ENCODE results near the gene GSX2. TPM values are rescaled to one million over a fixed set of nuclear protein-coding genes. Genes with fewer than 3 reads are reported as not detected.
A peak's percentile ranks its signal among the peaks of the same experiment; 100 is the strongest.

The GSX2 gene
- total and polyA plus RNA-seq, 2 of the 13 experiments (the other 11 are each of a cell fraction or from before 2014, with no cell fraction given): not detected

DNA sequence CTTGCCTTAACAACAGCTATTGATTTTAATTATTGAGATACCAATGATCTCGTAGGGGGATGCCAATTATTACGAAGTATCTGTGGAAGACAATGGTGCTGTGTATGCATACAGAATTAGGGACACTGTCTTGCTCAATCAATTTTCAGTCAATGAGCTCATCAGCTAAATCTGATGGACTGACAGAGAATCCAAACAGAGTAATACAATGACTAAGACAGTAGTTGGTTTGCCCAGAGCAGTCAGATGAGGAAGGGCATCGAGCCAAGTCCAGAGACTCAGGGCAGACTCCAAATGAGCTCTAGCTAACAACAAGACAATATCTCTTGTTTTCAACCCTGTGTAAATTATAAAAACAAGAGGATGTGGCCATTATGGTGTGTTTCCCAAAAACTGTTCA is 14.7 kb upstream of the GSX2 start:
- intact Hi-C loops (cut with micrococcal nuclease; ENCODE audit: unreplicated experiment) (no loop called here), in situ Hi-C loops (cut with HindIII; ENCODE audit: extremely low pct_ligation_motif_present, low pct_unique_long_range_greater_than_20kb) (no loop called here)
- peak; percentile 91 for DNase-seq (ENCODE audit: low spot score)
- peak; percentile 84 for ATAC-seq
- Histone ChIP-seq H3K9me3 (ENCODE audit: low read length) (no peaks in the 10 kb centered on the region), H3K36me3 (replicated peaks in 1 of 2; ENCODE audit: control insufficient read depth in 1 of 2, insufficient read depth in 2 of 2, low read length in 2 of 2) (no peaks in the 10 kb centered on the region), H3K9ac (ENCODE audit: insufficient read depth, low read depth, low read length) (no peak overlapping the region), H3K4me1 (ENCODE audit: insufficient read depth, low read length) (peaks cover 49% of the 10 kb centered on the region), H3K79me2 (ENCODE audit: insufficient read depth, low read length) (no peaks in the 10 kb centered on the region), H2AFZ (ENCODE audit: low read length) (no peak overlapping the region), H4K20me1 (ENCODE audit: insufficient read depth, low read length) (no peaks in the 10 kb centered on the region), H3K4me3 (replicated peaks in 1 of 3; ENCODE audit: insufficient read depth in 1 of 3, low read depth in 2 of 3, low read length in 3 of 3) (no peak overlapping the region), H3K27me3 (ENCODE audit: control insufficient read depth in 1 of 2, insufficient read depth in 2 of 2, low read length in 2 of 2) (no peaks in the 10 kb centered on the region), H3K4me2 (ENCODE audit: low read depth, low read length) (peak overlapping the region; percentile 9; the same call in 1 of the 2 replicates), H3K27ac (ENCODE audit: extremely low read length, insufficient read depth, low read length) (peak overlapping the region; percentile 51)
- WGBS (ENCODE audit: low lambda C conversion rate): 15% methylated on average over 3 of the region's 3 CpGs
- ChIA-PET POLR2A (interaction anchor here (0.8 to 1.2 kb wide), 4 partner anchors 15 to 23 kb away, joined by 3 to 4 read pairs (median 4); partner anchors contain the start of genes CHIC2 and GSX2), CTCF (ENCODE audit: low intra/inter-chr PET ratio, low total read pairs) (no interaction called here)
- no TSS peak for BruUV-seq (replicated peaks)
- peak; percentile 26 for FAIRE-seq
- TF ChIP-seq HNRNPLL (IDR thresholded peaks at IDR 0.05; ENCODE audit: low read depth, low read length, poor library complexity, severe bottlenecking): no peak
- TF ChIP-seq SKI (IDR thresholded peaks at IDR 0.05; ENCODE audit: partially characterized antibody): peak; percentile 14
- peak; percentile 82 for TF ChIP-seq CEBPG (CRISPR knock-in tag; IDR thresholded peaks at IDR 0.05)
- peak; percentile 62 for TF ChIP-seq SAP130 (CRISPR knock-in tag; IDR thresholded peaks at IDR 0.05; ENCODE audit: low read depth)
- peak; percentile 67; the same call in 1 of the 2 replicates for TF ChIP-seq HMG20A (CRISPR knock-in tag; IDR thresholded peaks at IDR 0.05; ENCODE audit: borderline replicate concordance)
- no peak; the same call in 1 of the 2 replicates for TF ChIP-seq JUNB (CRISPR knock-in tag; IDR thresholded peaks at IDR 0.05; ENCODE audit: borderline replicate concordance)
- TF ChIP-seq, protein P1, sequence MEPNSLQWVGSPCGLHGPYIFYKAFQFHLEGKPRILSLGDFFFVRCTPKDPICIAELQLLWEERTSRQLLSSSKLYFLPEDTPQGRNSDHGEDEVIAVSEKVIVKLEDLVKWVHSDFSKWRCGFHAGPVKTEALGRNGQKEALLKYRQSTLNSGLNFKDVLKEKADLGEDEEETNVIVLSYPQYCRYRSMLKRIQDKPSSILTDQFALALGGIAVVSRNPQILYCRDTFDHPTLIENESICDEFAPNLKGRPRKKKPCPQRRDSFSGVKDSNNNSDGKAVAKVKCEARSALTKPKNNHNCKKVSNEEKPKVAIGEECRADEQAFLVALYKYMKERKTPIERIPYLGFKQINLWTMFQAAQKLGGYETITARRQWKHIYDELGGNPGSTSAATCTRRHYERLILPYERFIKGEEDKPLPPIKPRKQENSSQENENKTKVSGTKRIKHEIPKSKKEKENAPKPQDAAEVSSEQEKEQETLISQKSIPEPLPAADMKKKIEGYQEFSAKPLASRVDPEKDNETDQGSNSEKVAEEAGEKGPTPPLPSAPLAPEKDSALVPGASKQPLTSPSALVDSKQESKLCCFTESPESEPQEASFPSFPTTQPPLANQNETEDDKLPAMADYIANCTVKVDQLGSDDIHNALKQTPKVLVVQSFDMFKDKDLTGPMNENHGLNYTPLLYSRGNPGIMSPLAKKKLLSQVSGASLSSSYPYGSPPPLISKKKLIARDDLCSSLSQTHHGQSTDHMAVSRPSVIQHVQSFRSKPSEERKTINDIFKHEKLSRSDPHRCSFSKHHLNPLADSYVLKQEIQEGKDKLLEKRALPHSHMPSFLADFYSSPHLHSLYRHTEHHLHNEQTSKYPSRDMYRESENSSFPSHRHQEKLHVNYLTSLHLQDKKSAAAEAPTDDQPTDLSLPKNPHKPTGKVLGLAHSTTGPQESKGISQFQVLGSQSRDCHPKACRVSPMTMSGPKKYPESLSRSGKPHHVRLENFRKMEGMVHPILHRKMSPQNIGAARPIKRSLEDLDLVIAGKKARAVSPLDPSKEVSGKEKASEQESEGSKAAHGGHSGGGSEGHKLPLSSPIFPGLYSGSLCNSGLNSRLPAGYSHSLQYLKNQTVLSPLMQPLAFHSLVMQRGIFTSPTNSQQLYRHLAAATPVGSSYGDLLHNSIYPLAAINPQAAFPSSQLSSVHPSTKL (CRISPR knock-in tag; IDR thresholded peaks at IDR 0.05): peak; percentile 80
- TF ChIP-seq ELF3 (CRISPR knock-in tag; IDR thresholded peaks at IDR 0.05): 0 out of 2 replicates have a peak, but pooled peaks have one; percentile 37
- TF ChIP-seq PPARG (CRISPR knock-in tag; conservative IDR thresholded peaks at IDR 0.05): no peak
- no peak for TF ChIP-seq MXI1 (IDR thresholded peaks at IDR 0.05; ENCODE audit: borderline replicate concordance, low read depth, low read length)
- TF ChIP-seq CREB1 (IDR thresholded peaks at IDR 0.05): no peak
- TF ChIP-seq CREB1 (CRISPR knock-in tag; IDR thresholded peaks at IDR 0.05): peak; percentile 40; the same call in 1 of the 2 replicates
- no peak for TF ChIP-seq SIX4 (CRISPR knock-in tag; IDR thresholded peaks at IDR 0.05)
- TF ChIP-seq GATAD2A (CRISPR knock-in tag; IDR thresholded peaks at IDR 0.05): peak; percentile 54
- TF ChIP-seq FOXP1 (IDR thresholded peaks at IDR 0.05): no peak
- peak; percentile 46; the same call in 1 of the 2 replicates for TF ChIP-seq FOXP1 (CRISPR knock-in tag; IDR thresholded peaks at IDR 0.05)
- TF ChIP-seq TEAD3 (CRISPR knock-in tag; optimal IDR thresholded peaks at IDR 0.05; ENCODE audit: borderline replicate concordance): peak; percentile 25
- TF ChIP-seq ETV5 (CRISPR knock-in tag; IDR thresholded peaks at IDR 0.05; ENCODE audit: borderline replicate concordance): peak; percentile 47; the same call in 1 of the 2 replicates
- TF ChIP-seq, protein P2, sequence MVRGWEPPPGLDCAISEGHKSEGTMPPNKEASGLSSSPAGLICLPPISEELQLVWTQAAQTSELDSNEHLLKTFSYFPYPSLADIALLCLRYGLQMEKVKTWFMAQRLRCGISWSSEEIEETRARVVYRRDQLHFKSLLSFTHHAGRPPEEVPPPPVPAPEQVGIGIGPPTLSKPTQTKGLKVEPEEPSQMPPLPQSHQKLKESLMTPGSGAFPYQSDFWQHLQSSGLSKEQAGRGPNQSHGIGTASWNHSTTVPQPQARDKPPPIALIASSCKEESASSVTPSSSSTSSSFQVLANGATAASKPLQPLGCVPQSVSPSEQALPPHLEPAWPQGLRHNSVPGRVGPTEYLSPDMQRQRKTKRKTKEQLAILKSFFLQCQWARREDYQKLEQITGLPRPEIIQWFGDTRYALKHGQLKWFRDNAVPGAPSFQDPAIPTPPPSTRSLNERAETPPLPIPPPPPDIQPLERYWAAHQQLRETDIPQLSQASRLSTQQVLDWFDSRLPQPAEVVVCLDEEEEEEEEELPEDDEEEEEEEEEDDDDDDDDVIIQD (CRISPR knock-in tag; IDR thresholded peaks at IDR 0.05; ENCODE audit: low read depth): 0 out of 2 replicates have a peak, but pooled peaks have one; percentile 13
- TF ChIP-seq, protein P3, sequence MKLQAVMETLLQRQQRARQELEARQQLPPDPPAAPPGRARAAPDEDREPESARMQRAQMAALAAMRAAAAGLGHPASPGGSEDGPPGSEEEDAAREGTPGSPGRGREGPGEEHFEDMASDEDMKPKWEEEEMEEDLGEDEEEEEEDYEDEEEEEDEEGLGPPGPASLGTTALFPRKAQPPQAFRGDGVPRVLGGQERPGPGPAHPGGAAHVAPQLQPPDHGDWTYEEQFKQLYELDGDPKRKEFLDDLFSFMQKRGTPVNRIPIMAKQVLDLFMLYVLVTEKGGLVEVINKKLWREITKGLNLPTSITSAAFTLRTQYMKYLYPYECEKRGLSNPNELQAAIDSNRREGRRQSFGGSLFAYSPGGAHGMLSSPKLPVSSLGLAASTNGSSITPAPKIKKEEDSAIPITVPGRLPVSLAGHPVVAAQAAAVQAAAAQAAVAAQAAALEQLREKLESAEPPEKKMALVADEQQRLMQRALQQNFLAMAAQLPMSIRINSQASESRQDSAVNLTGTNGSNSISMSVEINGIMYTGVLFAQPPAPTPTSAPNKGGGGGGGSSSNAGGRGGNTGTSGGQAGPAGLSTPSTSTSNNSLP (IDR thresholded peaks at IDR 0.05; ENCODE audit: low read depth, low read length): peak; percentile 86
- TF ChIP-seq MAFF (IDR thresholded peaks at IDR 0.05; ENCODE audit: low read depth, low read length): peak; percentile 25; the same call in 1 of the 2 replicates
- TF ChIP-seq FOXA3 (CRISPR knock-in tag; IDR thresholded peaks at IDR 0.05): peak; percentile 48; the same call in 1 of the 2 replicates

All from HepG2 (cell line).